ENCODE data around the gene S100A1. TPM values are rescaled to one million over a fixed set of nuclear protein-coding genes. Genes with fewer than 3 reads are reported as not detected.

Gene S100A1
- total RNA-seq, 1 donor from 2014 or later = not detected

DNA sequence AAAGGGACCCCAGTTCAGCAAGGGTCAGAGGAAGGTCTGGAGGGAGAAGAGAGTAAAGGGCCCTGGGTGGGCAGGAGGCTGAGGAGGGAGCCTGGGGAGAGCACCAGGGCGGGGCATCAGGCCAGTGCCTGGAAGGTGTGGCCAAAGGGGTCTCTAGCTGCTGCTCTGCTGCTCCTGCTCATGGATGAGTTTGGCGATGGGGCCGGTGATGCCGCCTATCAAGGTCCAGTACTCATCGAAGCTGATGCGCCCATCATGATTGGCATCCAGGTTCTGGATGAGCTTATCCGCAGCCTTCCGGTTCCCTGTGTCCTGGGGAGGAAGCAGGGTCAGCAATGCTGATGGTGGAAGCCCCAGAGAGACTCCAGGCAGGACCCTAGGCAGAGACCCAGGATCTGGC is 20.9 kb upstream of the S100A1 start:
- no peak for DNase-seq (ENCODE audit: low read depth)
- no peak for FAIRE-seq
- TF ChIP-seq, protein P1, sequence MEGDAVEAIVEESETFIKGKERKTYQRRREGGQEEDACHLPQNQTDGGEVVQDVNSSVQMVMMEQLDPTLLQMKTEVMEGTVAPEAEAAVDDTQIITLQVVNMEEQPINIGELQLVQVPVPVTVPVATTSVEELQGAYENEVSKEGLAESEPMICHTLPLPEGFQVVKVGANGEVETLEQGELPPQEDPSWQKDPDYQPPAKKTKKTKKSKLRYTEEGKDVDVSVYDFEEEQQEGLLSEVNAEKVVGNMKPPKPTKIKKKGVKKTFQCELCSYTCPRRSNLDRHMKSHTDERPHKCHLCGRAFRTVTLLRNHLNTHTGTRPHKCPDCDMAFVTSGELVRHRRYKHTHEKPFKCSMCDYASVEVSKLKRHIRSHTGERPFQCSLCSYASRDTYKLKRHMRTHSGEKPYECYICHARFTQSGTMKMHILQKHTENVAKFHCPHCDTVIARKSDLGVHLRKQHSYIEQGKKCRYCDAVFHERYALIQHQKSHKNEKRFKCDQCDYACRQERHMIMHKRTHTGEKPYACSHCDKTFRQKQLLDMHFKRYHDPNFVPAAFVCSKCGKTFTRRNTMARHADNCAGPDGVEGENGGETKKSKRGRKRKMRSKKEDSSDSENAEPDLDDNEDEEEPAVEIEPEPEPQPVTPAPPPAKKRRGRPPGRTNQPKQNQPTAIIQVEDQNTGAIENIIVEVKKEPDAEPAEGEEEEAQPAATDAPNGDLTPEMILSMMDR (IDR thresholded peaks at IDR 0.05; ENCODE audit: insufficient read depth, low read length, severe bottlenecking) = no peak
- Histone ChIP-seq H3K4me3 (ENCODE audit: low read depth, low read length) (no peak overlapping the region), H3K36me3 (ENCODE audit: control insufficient read depth, insufficient read depth, low read length) (peaks cover 31% of the 10 kb centered on the region), H3K27me3 (ENCODE audit: control insufficient read depth, insufficient read depth, low read length) (no peaks in the 10 kb centered on the region)

DNA sequence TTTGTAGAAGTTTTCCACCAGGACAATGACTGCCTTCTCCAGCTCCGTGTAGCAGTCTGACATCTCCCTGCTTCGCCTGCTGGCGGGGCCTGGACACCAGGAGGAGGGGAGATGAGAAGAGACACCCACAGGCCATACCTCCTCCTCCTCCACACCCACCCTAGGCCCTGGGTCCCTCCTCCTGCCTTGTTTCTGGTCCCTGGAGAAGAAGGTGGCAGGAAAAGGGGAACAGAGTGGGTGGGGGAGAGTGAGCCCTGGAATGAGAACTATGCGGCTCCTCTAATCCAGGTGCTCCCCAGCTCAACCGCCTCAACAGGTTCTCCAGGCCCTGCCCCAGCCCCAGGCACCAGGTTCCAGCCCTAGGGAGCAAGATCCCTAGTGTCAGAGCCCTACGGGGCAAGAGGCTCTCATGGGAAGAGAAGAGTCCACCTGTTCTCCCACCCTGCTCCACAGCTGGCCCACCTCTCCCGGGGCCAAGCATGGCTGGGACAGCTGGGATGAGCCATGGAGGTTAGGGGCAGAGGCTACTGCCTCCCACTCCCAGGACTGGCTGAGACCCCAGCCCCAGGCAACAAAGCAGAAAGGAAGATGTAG is 20.0 kb upstream of the S100A1 start:
- Histone ChIP-seq H3K27me3 (ENCODE audit: control insufficient read depth, insufficient read depth, low read length) (no peaks in the 10 kb centered on the region), H3K36me3 (ENCODE audit: control insufficient read depth, insufficient read depth, low read length) (peaks cover 31% of the 10 kb centered on the region), H3K4me3 (ENCODE audit: low read depth, low read length) (no peak overlapping the region)
- no peak for FAIRE-seq
- peak; percentile 35 for DNase-seq (ENCODE audit: low read depth)
- TF ChIP-seq, protein P1 (IDR thresholded peaks at IDR 0.05; ENCODE audit: insufficient read depth, low read length, severe bottlenecking) = no peak

DNA sequence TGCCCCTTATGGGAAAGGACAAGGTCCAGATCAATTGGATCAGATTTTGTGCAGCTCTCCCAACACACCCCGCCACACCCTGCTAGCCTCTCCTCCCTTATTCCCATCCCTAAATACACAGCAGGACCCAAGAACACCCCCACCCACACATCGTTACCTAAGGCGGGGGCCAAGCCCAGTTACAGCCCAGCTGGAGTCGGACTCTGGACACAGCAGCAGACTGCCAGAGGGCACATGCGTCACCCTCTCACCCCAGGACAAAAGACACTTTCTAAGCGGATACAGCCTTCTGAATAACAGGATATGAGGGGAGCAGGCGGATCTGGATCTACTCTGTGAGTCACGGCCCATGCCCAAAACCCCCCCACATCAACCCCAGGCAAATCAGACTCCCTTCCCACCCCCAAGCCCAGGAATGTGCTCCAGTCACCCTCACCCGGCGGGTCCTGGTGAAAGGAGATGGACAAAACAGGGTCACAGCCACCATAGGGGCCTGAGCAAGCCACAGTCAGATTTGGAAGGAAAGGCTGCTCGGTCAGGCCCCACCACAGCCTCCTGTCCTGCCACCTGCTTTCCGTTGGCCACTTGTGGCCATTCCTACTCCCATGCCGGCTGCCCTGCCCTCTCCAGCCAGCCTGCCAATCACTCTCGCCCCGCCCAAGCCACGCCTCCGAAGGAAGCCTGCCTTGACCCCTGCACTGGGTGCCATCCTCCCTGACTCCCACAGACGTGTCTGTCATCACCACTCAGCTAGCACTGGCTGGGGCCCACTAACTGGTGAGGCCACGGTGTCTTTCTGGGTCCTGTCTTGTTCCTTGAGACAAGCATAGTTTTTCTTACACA is 19.3 kb upstream of the S100A1 start:
- FAIRE-seq (no peak), DNase-seq (ENCODE audit: low read depth) (peak; percentile 98)
- TF ChIP-seq, protein P1 (IDR thresholded peaks at IDR 0.05; ENCODE audit: insufficient read depth, low read length, severe bottlenecking) = no peak
- peak overlapping the region; percentile 88 for H3K4me3 ChIP-seq (ENCODE audit: low read depth, low read length)
- H3K27me3 ChIP-seq (ENCODE audit: control insufficient read depth, insufficient read depth, low read length) = no peaks in the 10 kb centered on the region
- H3K36me3 ChIP-seq (ENCODE audit: control insufficient read depth, insufficient read depth, low read length) = peaks cover 31% of the 10 kb centered on the region

DNA sequence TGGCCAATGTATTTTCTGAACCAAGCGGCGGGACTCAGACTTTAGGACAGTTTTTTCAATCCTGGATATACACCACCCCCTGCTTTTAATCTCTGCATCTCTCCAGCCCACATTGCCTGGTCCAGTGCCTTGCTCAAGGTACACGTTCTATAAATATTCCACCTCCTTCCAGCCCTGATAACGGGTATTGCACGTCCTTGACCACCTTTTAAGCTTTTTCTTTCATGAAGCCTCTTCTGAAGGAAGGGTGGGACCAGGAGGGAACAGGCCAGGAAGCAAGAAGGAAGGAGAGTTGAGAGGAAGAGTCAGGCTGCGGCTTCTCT is 18.7 kb upstream of the S100A1 start:
- TF ChIP-seq, protein P1 (IDR thresholded peaks at IDR 0.05; ENCODE audit: insufficient read depth, low read length, severe bottlenecking) = no peak

DNA sequence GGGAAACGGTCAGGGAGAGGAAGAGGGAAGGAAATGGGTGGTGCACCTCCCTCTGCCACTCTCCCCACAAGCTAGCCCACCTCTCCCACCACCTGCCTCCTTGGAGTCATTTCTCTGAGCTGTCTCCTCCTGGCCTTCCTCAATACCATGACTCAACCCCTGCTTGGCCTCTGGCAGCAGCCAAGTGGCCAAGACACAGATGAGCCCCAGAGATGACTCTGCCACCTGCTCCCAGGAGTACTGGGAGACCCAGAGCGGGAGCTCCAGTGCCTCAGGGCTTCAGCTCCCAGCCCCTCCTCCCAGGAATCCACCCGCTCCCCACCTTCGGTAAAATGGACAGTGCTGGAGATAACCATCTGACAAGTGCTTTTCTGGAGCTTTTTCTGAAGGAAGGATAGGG is 17.9 kb upstream of the S100A1 start:
- TF ChIP-seq, protein P1 (IDR thresholded peaks at IDR 0.05; ENCODE audit: insufficient read depth, low read length, severe bottlenecking) = no peak
- peak; percentile 75 for DNase-seq (ENCODE audit: low read depth)
- peaks cover 37% of the 10 kb centered on the region for H3K36me3 ChIP-seq (ENCODE audit: control insufficient read depth, insufficient read depth, low read length)
- H3K27me3 ChIP-seq (ENCODE audit: control insufficient read depth, insufficient read depth, low read length) = no peaks in the 10 kb centered on the region
- FAIRE-seq = no peak
- H3K4me3 ChIP-seq (ENCODE audit: low read depth, low read length) = peak overlapping the region; percentile 88

More for the DNA sequence above, 18.7 kb upstream of the S100A1 start:
- Histone ChIP-seq H3K36me3 (ENCODE audit: control insufficient read depth, insufficient read depth, low read length) (peaks cover 31% of the 10 kb centered on the region), H3K27me3 (ENCODE audit: control insufficient read depth, insufficient read depth, low read length) (no peaks in the 10 kb centered on the region), H3K4me3 (ENCODE audit: low read depth, low read length) (peak overlapping the region; percentile 88)
- DNase-seq (ENCODE audit: low read depth) (no peak), FAIRE-seq (no peak)
